RWPE2 (cell line): ENCODE results near the gene MYPN.
"Not testable (repeated sequence)": the region's sequence is repeated elsewhere in the genome, so short reads cannot be mapped to it uniquely, and the experiment has no call there.

Source experiments
- ATAC-seq: fragments of 200-7000 bp; cut with Tn5 transposase; 3 replicates; pipeline ENCODE4 v1.9.1; 2021; ENCODE audit warnings: low read depth
- DNase-seq: peaks from one replicate; pipeline ENCODE4 v3.0.0-alpha.2; 2020; ENCODE audit warnings: low spot score
- H3K27ac ChIP-seq: fragments of 450-650 bp; 2 replicates; pipeline ENCODE4 v1.5.1; 2017; ENCODE audit warnings: mild to moderate bottlenecking; ENCODE audit not compliant: poor library complexity, severe bottlenecking
- H3K27me3 ChIP-seq: fragments of 250-450 bp; sonication (Bioruptor Pico); 2 replicates; pipeline ENCODE4 v1.5.1; 2021; ENCODE audit warnings: mild to moderate bottlenecking, moderate library complexity; ENCODE audit not compliant: insufficient read depth, poor library complexity, severe bottlenecking
- H3K36me3 ChIP-seq: fragments of 250-450 bp; sonication (Bioruptor Pico); 2 replicates; pipeline ENCODE4 v1.5.1; 2020; ENCODE audit warnings: low read depth, mild to moderate bottlenecking, moderate library complexity
- H3K4me1 ChIP-seq: fragments of 250-450 bp; sonication (Bioruptor Pico); 2 replicates; pipeline ENCODE4 v1.5.1; 2021; ENCODE audit warnings: mild to moderate bottlenecking, moderate library complexity; ENCODE audit not compliant: insufficient read depth, poor library complexity, severe bottlenecking
- H3K4me3 ChIP-seq: fragments of 250-450 bp; sonication (Bioruptor Pico); 2 replicates; pipeline ENCODE4 v1.5.1; 2021; ENCODE audit warnings: mild to moderate bottlenecking, moderate library complexity; ENCODE audit not compliant: severe bottlenecking
- H3K9me3 ChIP-seq: fragments of 250-450 bp; sonication (Bioruptor Pico); 2 replicates; pipeline ENCODE4 v1.5.1; 2021; ENCODE audit warnings: mild to moderate bottlenecking, moderate library complexity; ENCODE audit not compliant: severe bottlenecking
- TF ChIP-seq, protein P1 (sequence below): fragments of 450-650 bp; IDR thresholded peaks from one replicate; pipeline ENCODE4 v1.5.1; 2017; ENCODE audit warnings: mild to moderate bottlenecking, moderate library complexity; ENCODE audit not compliant: poor library complexity, severe bottlenecking

Gene MYPN

DNA sequence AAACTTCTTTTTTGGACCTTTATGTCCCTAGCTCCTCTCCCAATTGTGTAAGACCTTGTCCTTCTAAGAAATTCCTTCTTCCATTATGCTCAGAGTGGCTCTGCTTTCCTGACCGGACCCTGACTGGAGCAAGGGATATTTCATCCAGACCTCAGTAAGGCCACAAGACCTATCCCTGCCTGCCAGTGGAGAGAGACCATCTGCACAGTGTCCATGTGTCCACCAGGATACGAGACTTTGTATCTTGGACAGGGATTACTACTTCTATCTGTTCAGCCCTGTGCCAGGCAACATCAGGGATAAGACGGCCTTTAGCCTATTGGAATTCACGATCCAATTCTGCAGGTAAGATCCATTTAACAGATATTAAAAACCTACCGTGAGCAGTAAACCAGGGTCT lies 129.8 kb downstream of the MYPN start:
- Histone ChIP-seq H3K27ac (no peak overlapping the region), H3K9me3 (no peaks in the 10 kb centered on the region), H3K36me3 (no peaks in the 10 kb centered on the region), H3K4me3 (no peak overlapping the region), H3K27me3 (no peaks in the 10 kb centered on the region), H3K4me1 (no peaks in the 10 kb centered on the region)
- TF ChIP-seq, protein P1, sequence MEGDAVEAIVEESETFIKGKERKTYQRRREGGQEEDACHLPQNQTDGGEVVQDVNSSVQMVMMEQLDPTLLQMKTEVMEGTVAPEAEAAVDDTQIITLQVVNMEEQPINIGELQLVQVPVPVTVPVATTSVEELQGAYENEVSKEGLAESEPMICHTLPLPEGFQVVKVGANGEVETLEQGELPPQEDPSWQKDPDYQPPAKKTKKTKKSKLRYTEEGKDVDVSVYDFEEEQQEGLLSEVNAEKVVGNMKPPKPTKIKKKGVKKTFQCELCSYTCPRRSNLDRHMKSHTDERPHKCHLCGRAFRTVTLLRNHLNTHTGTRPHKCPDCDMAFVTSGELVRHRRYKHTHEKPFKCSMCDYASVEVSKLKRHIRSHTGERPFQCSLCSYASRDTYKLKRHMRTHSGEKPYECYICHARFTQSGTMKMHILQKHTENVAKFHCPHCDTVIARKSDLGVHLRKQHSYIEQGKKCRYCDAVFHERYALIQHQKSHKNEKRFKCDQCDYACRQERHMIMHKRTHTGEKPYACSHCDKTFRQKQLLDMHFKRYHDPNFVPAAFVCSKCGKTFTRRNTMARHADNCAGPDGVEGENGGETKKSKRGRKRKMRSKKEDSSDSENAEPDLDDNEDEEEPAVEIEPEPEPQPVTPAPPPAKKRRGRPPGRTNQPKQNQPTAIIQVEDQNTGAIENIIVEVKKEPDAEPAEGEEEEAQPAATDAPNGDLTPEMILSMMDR: no peak
- DNase-seq (no peak), ATAC-seq (no peak)

DNA sequence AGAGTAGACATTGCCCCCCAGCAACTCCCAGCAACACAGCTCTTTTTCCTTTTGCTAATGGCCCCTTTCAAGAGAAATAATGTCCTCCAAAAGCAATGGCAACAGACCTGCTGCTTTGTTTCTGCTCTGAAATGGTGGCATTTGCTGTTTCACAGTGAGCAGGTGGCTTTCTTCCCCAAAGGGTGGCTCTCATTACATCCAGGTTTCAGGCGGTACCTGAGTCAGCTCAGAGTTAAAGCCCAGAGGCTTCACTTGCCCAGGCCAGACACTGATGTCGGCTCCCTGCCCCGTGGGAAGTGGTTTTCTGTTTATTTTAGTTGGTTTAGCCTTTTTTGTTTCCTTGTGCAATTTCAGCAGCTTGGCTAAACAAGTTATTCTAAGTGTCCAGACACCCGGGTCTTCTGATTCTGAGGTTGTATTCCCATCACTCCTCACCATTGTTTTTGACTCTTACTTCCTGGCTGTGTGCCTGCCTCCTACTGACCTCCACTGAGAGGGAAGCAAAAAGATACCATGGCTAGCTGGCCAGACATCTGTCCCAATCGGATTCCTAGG lies 130.4 kb downstream of the MYPN start:
- Histone ChIP-seq H3K4me1 (no peaks in the 10 kb centered on the region), H3K36me3 (no peaks in the 10 kb centered on the region), H3K4me3 (no peak overlapping the region), H3K27me3 (no peaks in the 10 kb centered on the region), H3K27ac (no peak overlapping the region), H3K9me3 (no peaks in the 10 kb centered on the region)
- TF ChIP-seq, protein P1: no peak
- DNase-seq (no peak), ATAC-seq (no peak)

GRCh38 chr10:68242051-68242450 lies 132.8 kb downstream of the MYPN start:
- no peak for ATAC-seq
- Histone ChIP-seq H3K4me1 (no peaks in the 10 kb centered on the region), H3K27me3 (no peaks in the 10 kb centered on the region), H3K9me3 (no peaks in the 10 kb centered on the region), H3K4me3 (no peak overlapping the region), H3K27ac (no peak overlapping the region), H3K36me3 (no peaks in the 10 kb centered on the region)
- DNase-seq: no peak
- TF ChIP-seq, protein P1: no peak

DNA sequence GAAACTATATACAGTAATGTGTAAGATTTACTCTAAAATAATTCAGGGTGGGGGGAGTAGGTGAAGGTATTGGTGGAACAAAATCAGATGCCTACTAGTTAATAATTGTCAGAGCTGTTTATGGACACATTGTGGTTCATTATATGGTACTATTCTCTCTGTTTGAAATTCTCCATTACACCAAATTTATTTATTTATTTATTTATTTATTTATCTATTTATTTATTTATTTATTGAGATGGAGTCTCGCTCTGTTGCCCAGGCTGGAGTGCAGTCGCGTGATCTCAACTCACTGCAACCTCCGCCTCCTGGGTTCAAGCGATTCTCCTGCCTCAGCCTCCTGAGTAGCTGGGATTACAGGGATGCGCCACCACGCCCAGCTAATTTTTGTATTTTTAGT lies 137.1 kb downstream of the MYPN start:
- H3K27me3 ChIP-seq, H3K27ac ChIP-seq, H3K4me1 ChIP-seq, ATAC-seq, H3K36me3 ChIP-seq, H3K9me3 ChIP-seq, DNase-seq, H3K4me3 ChIP-seq: not testable (repeated sequence)

GRCh38 chr10:68247931-68248330 lies 138.6 kb downstream of the MYPN start:
- ATAC-seq (no peak), DNase-seq (no peak)
- TF ChIP-seq, protein P1: no peak
- no peaks in the 10 kb centered on the region for H3K36me3 ChIP-seq
- H3K4me3 ChIP-seq: no peak overlapping the region
- H3K4me1 ChIP-seq: no peaks in the 10 kb centered on the region
- no peaks in the 10 kb centered on the region for H3K27me3 ChIP-seq
- no peaks in the 10 kb centered on the region for H3K9me3 ChIP-seq
- no peak overlapping the region for H3K27ac ChIP-seq
